Neuronal stem cell (in vitro differentiated cells): Measurements from ENCODE around the gene ACO2.
A peak's percentile ranks its signal among the peaks of the same experiment; 100 is the strongest.

Source experiments
- DNase-seq: peaks from one replicate; pipeline ENCODE4 v3.0.0-alpha.2; 2013; ENCODE audit warnings: low spot score
- H2AFZ ChIP-seq: one replicate; pipeline ENCODE4 v1.6.1; 2013; ENCODE audit warnings: mild to moderate bottlenecking, low read length, inconsistent platforms
- H2AK5ac ChIP-seq: 2 replicates; pipeline ENCODE4 v1.6.1; 2013; ENCODE audit warnings: low read depth, mild to moderate bottlenecking, inconsistent platforms, low read length, moderate library complexity, mixed read lengths
- H2BK120ac ChIP-seq: 2 replicates; pipeline ENCODE4 v1.6.1; 2013; ENCODE audit warnings: low read depth, mild to moderate bottlenecking, inconsistent platforms, low read length, moderate library complexity, mixed read lengths
- H2BK12ac ChIP-seq: one replicate; pipeline ENCODE4 v1.6.1; 2013; ENCODE audit warnings: low read length, inconsistent platforms
- H2BK15ac ChIP-seq: 2 replicates; pipeline ENCODE4 v1.6.1; 2013; ENCODE audit warnings: mild to moderate bottlenecking, low read length, inconsistent platforms, mixed read lengths
- H2BK5ac ChIP-seq: one replicate; pipeline ENCODE4 v1.6.1; 2013; ENCODE audit warnings: inconsistent platforms, mild to moderate bottlenecking, low read length, moderate library complexity
- H3K14ac ChIP-seq: one replicate; pipeline ENCODE4 v1.6.1; 2013; ENCODE audit warnings: low read length, inconsistent platforms
- H3K18ac ChIP-seq: 2 replicates; pipeline ENCODE4 v1.6.1; 2013; ENCODE audit warnings: low read length, inconsistent platforms
- H3K23ac ChIP-seq: 2 replicates; pipeline ENCODE4 v1.6.1; 2013; ENCODE audit warnings: low read depth, mild to moderate bottlenecking, mixed read lengths, low read length, inconsistent platforms; ENCODE audit not compliant: poor library complexity
- H3K27ac ChIP-seq: replicated peaks from 3 replicates; pipeline ENCODE4 v1.5.1; 2013; ENCODE audit warnings: low read length, inconsistent platforms
- H3K27me3 ChIP-seq, 3 experiments: 2 replicates each; pipeline ENCODE4 v1.6.1; 2013; ENCODE audit warnings: low read length in 3 of 3, mild to moderate bottlenecking in 2 of 3, inconsistent platforms in 1 of 3, low read depth in 1 of 3, mixed read lengths in 1 of 3, moderate library complexity in 1 of 3; ENCODE audit not compliant: control insufficient read depth in 3 of 3, insufficient read depth in 3 of 3
- H3K36me3 ChIP-seq, 2 donors: replicated peaks in 1 of 2; 2 replicates each; pipeline ENCODE4 v1.6.1; 2013; ENCODE audit warnings: low read length in 2 of 2; ENCODE audit not compliant: control insufficient read depth in 2 of 2, insufficient read depth in 2 of 2
- H3K4ac ChIP-seq: 2 replicates; pipeline ENCODE4 v1.6.1; 2013; ENCODE audit warnings: inconsistent platforms, mild to moderate bottlenecking, low read length, moderate library complexity
- H3K4me1 ChIP-seq, 2 donors: 1 replicate in 1 of 2; 2 replicates in 1 of 2; pipeline ENCODE4 v1.6.1; 2013; ENCODE audit warnings: low read length in 2 of 2, low read depth in 1 of 2; ENCODE audit not compliant: control insufficient read depth in 2 of 2, insufficient read depth in 1 of 2
- H3K4me2 ChIP-seq: one replicate; pipeline ENCODE4 v1.6.1; 2013; ENCODE audit warnings: mild to moderate bottlenecking, low read length, inconsistent platforms; ENCODE audit not compliant: insufficient read depth, poor library complexity, severe bottlenecking
- H3K4me3 ChIP-seq, 2 donors: 2 replicates each; pipeline ENCODE4 v1.5.1; 2013; ENCODE audit warnings: low read length in 2 of 2, mild to moderate bottlenecking in 2 of 2, inconsistent platforms in 1 of 2, moderate library complexity in 1 of 2
- H3K79me1 ChIP-seq: one replicate; pipeline ENCODE4 v1.6.1; 2013; ENCODE audit warnings: low read depth, mild to moderate bottlenecking, inconsistent platforms, low read length, moderate library complexity
- H3K9ac ChIP-seq: one replicate; pipeline ENCODE4 v1.6.1; 2013; ENCODE audit warnings: mild to moderate bottlenecking, low read depth, low read length, inconsistent platforms; ENCODE audit not compliant: poor library complexity
- H3K9me3 ChIP-seq, 2 donors: replicated peaks in 1 of 2; 2 replicates each; pipeline versions ENCODE3 to v1.6.1; 2013; ENCODE audit warnings: low read length in 2 of 2, mild to moderate bottlenecking in 2 of 2, inconsistent platforms in 1 of 2, low read depth in 1 of 2, mixed read lengths in 1 of 2, moderate library complexity in 1 of 2; ENCODE audit not compliant: control insufficient read depth in 2 of 2, insufficient read depth in 1 of 2
- H4K8ac ChIP-seq: one replicate; pipeline ENCODE4 v1.6.1; 2013; ENCODE audit warnings: low read depth, mild to moderate bottlenecking, inconsistent platforms, low read length, moderate library complexity
- H4K91ac ChIP-seq: one replicate; pipeline ENCODE4 v1.6.1; 2013; ENCODE audit warnings: low read length, low read depth, mild to moderate bottlenecking, inconsistent platforms; ENCODE audit not compliant: poor library complexity
- WGBS, 2 donors: extraction: QIAGEN DNeasy Blood & Tissue Kit; methylation state at CpG; one replicate each; pipeline ENCODE4 v1.1.7; 2013; ENCODE audit warnings: missing lambda C conversion rate in 2 of 2, mixed read lengths in 1 of 2; ENCODE audit not compliant: insufficient read length in 2 of 2, insufficient replicate concordance in 1 of 2; ENCODE audit errors: extremely low coverage in 2 of 2; 5-methylcytosine and 5-hydroxymethylcytosine counted together

Gene ACO2

DNA sequence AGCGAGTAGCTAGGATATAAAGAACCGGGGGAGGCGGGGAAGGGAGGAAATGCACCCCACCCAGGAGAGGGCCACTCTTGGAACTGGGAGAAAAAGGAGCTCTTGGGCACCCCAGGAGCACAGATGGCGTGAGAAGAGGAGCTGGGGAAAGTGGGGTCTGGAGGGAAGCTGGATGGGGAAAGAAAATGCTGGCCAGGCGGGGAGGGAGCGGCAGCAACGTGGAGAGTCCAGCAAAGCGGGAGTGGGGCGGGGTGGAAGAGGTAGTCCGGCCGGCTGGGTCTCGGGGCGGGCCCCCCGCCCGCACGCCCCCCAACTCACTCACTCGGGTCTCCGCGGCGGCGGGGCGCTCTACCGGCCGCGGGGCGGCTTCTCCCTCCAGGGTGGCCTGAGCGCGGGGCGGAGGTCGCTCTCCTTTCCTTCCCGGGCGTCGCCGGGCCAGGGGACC, 22.8 kb upstream of the ACO2 start:
- H3K9me3 ChIP-seq = no peaks in the 10 kb centered on the region
- H4K91ac ChIP-seq = no peak overlapping the region
- H3K4ac ChIP-seq = no peak overlapping the region
- peak overlapping the region; percentile 72 for H3K4me2 ChIP-seq
- peaks cover 3% of the 10 kb centered on the region for H3K79me1 ChIP-seq
- no peak overlapping the region for H2BK120ac ChIP-seq
- peak overlapping the region; percentile 100 for H3K23ac ChIP-seq
- H2AFZ ChIP-seq = peak overlapping the region; percentile 43
- H2BK15ac ChIP-seq = peak overlapping the region; percentile 66
- peaks cover 6 to 27% of the 10 kb centered on the region in 2 donors for H3K36me3 ChIP-seq
- H3K9ac ChIP-seq = peak overlapping the region; percentile 97
- H2BK12ac ChIP-seq = no peak overlapping the region
- peak overlapping the region; percentile 92 for H3K18ac ChIP-seq
- DNase-seq = peak; percentile 21
- peak overlapping the region; percentile 20 for H2AK5ac ChIP-seq
- no CpG with 5 or more reads among the region's 34 CpGs for WGBS, 2 donors
- H3K27ac ChIP-seq = no peak overlapping the region
- peak overlapping the region; percentile 87 to 98 for H3K4me3 ChIP-seq
- no peak overlapping the region for H3K14ac ChIP-seq
- H2BK5ac ChIP-seq = peak overlapping the region; percentile 100
- H3K27me3 ChIP-seq = no peaks in the 10 kb centered on the region
- no peak overlapping the region for H4K8ac ChIP-seq
- H3K4me1 ChIP-seq = peaks cover 5% of the 10 kb centered on the region in 2 donors

DNA sequence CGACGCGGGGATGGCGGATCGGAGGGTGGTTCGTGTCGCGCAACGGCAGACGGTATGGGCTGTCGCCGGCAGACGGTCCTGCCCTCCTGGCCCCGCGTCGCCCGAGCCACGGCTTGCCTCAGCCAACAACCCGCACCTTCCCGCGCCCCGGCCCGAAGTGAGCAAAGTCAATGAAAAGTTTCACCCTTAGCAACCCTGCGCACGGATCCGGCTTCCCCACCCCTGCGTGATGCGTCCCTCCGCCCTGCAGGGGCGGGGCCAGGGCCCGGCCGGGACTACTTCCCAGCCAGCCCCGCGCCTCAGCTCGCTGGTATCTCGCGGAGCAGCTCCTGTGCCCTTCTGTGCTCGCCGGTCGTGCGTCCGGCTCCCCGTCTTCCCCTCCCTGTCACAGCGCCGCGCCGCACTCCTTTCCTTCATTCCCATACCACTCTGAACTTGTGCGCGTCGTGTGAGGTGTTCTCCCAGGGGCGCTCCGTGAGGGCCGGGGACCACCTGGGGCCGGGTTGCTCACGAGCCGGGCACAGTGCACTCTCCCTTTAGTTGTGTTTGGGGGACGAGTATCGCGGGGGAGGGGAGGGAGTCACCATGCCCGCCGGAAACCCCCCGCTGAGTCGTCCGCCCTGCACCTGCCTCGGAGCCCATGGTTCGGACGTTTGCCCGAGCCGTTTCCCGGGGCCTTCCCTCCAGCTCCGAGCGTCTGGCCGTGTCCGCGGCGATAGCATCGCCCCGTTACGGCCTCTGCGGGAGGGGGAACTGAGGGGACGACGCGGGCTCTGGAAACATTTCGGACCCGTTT, 22.1 kb upstream of the ACO2 start, which contains the start of gene TOB2:
Gene TOB2 (minus strand): TSS at position 163 of the 796 bp plus-strand sequence. CDS start 9,456 bp downstream, outside the sequence.
- Histone ChIP-seq H3K14ac (peak within 1 kb of the TSS; percentile 86), H3K36me3 (peaks cover 6 to 22% of the 10 kb centered on the region in 2 donors), H3K27me3 (no peaks in the 10 kb centered on the region), H3K9ac (peak within 1 kb of the TSS; percentile 99), H2BK5ac (peak within 1 kb of the TSS; percentile 100), H2AFZ (peak within 1 kb of the TSS; percentile 71), H3K4me3 (peak within 1 kb of the TSS; percentile 87 to 98), H3K18ac (peak within 1 kb of the TSS; percentile 98), H2BK15ac (peak within 1 kb of the TSS; percentile 81), H3K79me1 (peaks cover 3% of the 10 kb centered on the region), H3K27ac (peak within 1 kb of the TSS; percentile 97), H2BK120ac (peak within 1 kb of the TSS; percentile 97), H4K91ac (peak within 1 kb of the TSS; percentile 98), H4K8ac (peak within 1 kb of the TSS; percentile 89), H3K23ac (peak within 1 kb of the TSS; percentile 100), H2BK12ac (peak within 1 kb of the TSS; percentile 92), H2AK5ac (peak within 1 kb of the TSS; percentile 98), H3K9me3 (no peaks in the 10 kb centered on the region), H3K4ac (peak within 1 kb of the TSS; percentile 90), H3K4me1 (peaks cover 5 to 7% of the 10 kb centered on the region in 2 donors), H3K4me2 (peak within 1 kb of the TSS; percentile 100)
- DNase-seq = peak; percentile 95
- WGBS, 2 donors = no CpG with 5 or more reads among the region's 85 CpGs

DNA sequence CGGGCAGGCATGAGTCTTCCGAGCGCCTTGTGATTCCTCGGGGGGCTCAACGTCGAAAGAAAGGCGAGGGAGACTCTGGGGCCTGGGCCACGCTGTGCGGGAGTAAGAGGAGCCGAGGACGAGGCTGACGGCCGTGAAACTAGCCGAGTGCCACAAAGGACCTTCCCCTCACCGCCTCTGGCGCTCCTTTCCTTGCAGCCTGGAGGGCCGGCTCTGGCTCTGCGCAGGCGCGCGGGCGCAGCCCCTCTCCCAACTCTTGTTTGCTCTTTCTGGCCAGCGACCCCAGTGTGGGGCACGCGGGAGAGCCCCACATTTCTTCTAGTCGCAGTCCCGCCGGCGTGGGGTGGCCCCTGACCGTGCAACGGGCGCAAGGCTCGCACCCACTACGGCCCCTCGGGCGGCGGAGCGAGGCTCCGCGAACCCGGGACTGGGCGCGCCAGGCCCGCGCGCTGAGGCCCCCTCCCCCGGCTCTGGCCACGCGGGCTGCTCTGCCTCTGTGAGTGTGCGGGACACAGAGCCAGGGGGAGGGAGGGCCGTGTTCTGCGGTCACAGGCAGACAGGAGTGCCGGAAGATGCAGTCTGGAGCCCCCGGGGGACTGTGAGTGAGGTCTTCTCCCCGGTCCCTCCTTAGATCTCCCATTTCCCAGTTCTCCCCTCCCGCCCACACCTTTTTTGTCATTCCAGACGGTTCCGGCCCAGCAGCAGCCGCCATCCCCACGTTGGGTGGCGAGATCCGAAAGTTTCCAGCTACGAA, 21.3 kb upstream of the ACO2 start:
- WGBS, 2 donors = no CpG with 5 or more reads among the region's 63 CpGs
- Histone ChIP-seq H3K4me3 (peak overlapping the region; percentile 85 to 87), H3K27ac (peak overlapping the region; percentile 97), H3K4me2 (peak overlapping the region; percentile 100), H3K4me1 (peaks cover 5 to 11% of the 10 kb centered on the region in 2 donors), H2BK5ac (peak overlapping the region; percentile 100), H3K9ac (peak overlapping the region; percentile 99), H3K23ac (peak overlapping the region; percentile 100), H4K91ac (peak overlapping the region; percentile 98), H2AK5ac (peak overlapping the region; percentile 98), H2BK120ac (peak overlapping the region; percentile 97), H3K9me3 (no peaks in the 10 kb centered on the region), H3K79me1 (peaks cover 3% of the 10 kb centered on the region), H3K14ac (peak overlapping the region; percentile 86), H2BK15ac (peak overlapping the region; percentile 81), H3K36me3 (peaks cover 6 to 14% of the 10 kb centered on the region in 2 donors), H3K4ac (peak overlapping the region; percentile 90), H3K27me3 (no peaks in the 10 kb centered on the region), H2BK12ac (peak overlapping the region; percentile 92), H3K18ac (peak overlapping the region; percentile 98), H4K8ac (peak overlapping the region; percentile 89), H2AFZ (peak overlapping the region; percentile 71)
- peak; percentile 75 for DNase-seq
